ENCODE data around the gene DELE1.
A peak's percentile ranks its signal among the peaks of the same experiment; 100 is the strongest.

DELE1 gene, protein sequence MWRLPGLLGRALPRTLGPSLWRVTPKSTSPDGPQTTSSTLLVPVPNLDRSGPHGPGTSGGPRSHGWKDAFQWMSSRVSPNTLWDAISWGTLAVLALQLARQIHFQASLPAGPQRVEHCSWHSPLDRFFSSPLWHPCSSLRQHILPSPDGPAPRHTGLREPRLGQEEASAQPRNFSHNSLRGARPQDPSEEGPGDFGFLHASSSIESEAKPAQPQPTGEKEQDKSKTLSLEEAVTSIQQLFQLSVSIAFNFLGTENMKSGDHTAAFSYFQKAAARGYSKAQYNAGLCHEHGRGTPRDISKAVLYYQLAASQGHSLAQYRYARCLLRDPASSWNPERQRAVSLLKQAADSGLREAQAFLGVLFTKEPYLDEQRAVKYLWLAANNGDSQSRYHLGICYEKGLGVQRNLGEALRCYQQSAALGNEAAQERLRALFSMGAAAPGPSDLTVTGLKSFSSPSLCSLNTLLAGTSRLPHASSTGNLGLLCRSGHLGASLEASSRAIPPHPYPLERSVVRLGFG

GRCh38 chr5:141923448-141924313 lies at the start of gene DELE1:
Gene DELE1 (plus strand): TSS chr5:141923871. CDS start chr5:141923942, 71 bp downstream.
- peak; percentile 82 to 93 for DNase-seq (ENCODE audit: low read depth in 2 of 2)

DNA sequence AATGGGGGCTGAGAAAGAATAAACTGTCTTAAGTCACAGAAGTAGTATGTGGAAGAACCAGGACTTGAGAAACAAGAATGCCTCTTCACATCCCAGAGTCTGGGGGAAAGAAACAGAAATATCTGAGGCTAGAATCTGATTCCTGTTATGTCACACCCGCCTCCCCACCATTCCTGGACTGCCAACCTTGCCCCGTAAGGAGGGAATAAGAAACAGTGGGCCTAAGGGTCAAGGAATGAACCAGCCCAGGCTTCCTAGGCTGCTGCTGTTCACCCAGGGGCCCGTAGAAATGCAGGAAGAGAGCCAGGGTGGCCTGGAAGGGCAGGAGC lies 49.8 kb upstream of the DELE1 start:
- no peak for DNase-seq (ENCODE audit: low read depth in 2 of 2)

- DNase-seq (ENCODE audit: low read depth in 2 of 2) = no peak
Measured at GRCh38 chr5:141874262-141874964, 49.3 kb upstream of the DELE1 start.

DNA sequence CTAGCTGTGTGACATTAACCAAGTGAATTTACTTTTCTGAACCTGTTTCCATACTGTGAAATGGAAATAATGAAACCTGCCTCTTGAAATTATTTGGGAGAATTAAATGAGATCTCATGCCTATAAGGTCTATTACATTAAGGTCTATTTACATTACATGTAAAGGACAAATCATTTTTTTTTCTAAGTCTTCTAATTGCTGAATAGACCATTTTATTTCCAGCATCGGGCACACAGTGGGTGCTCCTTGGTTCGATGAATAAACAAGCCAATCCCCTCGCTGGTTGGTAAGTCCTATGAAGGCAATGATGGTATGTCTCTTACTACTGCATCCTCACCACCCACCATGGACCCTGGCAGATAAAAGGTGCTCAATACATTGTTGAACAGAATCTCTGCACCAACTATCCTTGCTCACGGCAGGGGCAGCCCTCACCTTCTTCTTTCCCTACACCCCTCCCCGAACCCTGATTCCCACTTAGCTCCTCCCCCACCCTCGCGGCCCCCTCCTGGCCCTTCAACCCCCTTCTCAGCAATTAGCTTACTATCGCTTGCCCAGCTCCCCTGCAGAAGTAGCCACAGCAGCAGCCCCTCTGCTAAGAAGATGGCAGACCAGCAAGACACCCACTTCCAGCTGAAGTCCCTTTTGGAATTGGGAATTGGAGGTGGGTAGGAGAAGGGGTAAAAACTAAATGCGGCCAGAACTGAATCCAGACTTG lies 48.5 kb upstream of the DELE1 start:
- DNase-seq (ENCODE audit: low read depth in 2 of 2) = no peak

DNA sequence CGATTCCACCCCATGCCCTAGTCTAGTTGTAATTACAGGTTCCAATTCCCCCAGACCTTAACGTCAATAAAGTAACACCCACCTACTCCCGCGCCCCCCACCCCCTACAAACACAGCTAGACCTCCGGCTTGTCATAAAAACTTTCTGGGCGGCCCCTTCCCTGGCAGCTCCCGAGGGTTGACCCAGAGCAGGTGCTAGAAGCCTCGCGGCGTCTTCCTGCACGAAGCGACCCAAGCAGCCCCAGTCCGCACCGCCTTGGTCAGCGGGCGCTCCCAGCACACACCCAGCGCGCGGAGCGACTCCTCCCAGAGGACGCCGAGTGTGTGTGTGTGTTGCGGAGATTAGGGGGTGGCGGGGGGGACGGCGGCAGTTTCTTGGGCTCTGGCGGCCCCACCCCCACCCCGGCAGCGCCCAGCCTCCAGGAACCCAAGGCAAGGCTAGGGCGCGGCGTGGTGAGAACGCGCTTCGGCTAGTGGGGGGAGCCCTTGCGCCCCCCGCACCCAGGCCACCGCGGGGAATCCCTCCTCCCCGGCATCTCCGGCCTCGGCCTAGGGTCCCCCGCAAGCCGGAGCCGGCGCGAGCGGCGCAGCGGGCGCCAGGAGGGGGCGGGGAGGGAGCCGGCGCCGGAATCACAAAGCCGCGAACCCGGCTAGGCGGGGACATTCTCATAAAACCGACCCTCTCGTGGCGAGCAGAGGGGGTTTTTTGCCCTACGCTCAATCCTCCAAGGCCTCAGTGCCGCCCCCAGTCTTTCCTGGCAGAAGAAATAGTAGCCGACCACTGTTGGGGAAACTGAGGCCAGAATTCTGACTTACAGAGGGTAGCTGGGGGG lies 47.7 kb upstream of the DELE1 start:
- no peak for DNase-seq (ENCODE audit: low read depth in 2 of 2)

GRCh38 chr5:141876628-141877355 lies 46.9 kb upstream of the DELE1 start:
- DNase-seq (ENCODE audit: low read depth in 2 of 2) = no peak

DNA sequence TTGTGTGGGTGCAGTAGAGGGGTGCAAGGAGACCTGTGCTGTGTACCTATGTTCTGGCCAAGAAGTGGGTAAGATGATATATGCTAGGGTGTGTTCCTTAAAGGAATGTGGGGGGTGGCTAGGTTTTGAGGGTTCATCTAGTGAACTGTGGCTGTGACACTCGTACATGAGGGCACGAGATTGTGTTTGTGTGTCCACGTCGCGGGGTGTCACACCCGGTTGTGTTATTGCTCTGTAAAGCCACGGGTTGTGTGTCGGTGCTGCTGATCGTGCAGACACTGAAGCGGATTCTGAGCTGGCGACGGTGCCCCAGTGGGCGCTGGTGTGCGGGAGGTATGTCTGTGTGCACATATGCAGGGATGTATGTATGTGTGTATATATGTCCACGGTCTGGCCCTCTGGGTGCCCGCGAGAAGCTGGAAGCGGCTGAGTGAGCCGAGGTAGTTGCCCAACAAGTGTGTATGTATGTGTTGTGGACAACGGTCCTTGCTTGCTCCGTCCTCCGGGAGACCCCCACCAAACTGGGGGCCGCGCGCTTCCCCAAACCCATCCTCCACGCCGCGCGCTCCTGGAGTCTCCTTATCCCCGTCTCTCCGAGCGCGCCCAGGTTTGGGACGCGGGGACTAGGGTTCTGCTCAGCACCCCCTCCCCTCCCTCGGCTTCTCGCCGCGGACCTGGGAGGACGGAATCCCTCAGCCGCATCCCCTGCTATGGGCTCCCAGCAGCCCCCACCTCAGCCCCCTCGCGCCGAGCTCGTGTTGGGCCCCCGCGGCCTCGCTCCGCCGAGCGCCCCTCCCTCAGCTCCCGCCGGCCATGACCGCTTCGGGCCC lies 46.1 kb upstream of the DELE1 start:
- peak in 1 of 2 donors; percentile 31 for DNase-seq (ENCODE audit: low read depth in 2 of 2)

DNA sequence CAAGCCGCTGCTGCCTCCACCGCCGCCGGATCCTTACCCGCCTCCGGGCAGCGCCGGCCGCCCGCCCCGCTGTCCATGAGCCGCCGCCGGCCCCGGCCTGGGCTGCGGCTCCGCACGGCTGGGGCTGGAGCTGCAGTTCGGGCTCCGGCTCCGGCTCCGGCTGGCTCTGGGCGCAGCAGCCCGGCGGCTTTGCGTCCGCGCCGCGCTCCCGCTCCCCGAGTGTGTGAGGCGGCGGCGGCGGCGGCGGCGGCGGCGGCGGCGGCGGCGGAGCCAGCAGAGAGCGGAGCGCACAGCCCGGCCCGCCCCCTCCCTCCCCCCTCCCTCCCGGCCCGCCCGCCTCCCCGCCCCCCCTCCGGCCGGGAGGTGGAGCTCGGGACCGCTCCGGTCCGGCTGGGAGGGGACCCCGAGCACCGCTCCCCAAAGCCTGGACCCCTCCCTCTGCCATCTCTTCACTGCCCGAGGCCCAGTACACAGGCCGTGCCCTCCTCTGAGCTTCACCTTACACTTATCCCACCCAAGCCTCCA lies 45.4 kb upstream of the DELE1 start, which contains the start of gene PCDH1:
Gene PCDH1 (minus strand): TSS at position 225 of the 525 bp plus-strand sequence. CDS start 148 bp downstream, at position 77.
- DNase-seq (ENCODE audit: low read depth in 2 of 2) = peak in 1 of 2 donors; percentile 18

GRCh38 chr5:141878711-141879425 lies 44.8 kb upstream of the DELE1 start:
- peak; percentile 68 to 91 for DNase-seq (ENCODE audit: low read depth in 2 of 2)

DNA sequence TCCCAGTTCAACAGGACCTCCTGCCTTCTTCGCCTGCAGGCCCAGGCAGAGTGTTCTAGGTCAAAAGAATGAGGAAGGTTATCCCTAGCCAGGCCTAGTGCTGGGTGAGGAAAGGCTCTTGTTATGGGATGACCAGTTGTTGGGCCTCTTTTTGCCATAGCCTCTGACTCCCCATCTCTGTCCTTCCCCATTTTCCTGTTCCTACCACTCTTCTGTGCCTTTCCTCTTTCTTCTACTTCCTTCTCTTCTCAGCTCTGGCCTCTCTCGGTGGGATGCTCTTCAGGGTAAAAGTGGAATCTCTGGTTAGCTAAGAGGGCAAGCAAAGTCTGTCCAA lies 44.3 kb upstream of the DELE1 start:
- no peak for DNase-seq (ENCODE audit: low read depth in 2 of 2)

GRCh38 chr5:141879941-141880738 lies 43.5 kb upstream of the DELE1 start:
- no peak for DNase-seq (ENCODE audit: low read depth in 2 of 2)

- DNase-seq (ENCODE audit: low read depth in 2 of 2) = no peak
Measured at GRCh38 chr5:141880961-141881801, 42.5 kb upstream of the DELE1 start.

DNA sequence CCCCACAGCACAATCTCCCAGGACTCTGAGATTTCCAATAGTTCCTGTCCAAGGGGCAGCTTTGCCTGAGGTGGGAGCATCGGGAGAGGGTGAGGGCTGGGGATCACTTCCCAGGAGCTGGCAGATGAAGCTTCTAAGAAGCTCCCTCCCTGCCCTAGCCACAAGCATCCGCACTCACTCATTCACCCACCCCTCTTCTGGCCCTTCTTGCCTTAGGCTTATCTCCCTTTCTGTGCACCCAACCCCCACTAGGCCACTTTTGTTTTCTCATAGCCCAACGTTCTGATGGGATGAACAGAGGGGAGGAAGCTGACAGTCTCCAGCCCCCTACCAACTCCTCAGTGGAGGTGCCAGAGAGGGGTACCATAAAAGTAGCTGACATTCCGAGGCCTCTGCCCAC lies 41.8 kb upstream of the DELE1 start:
- no peak for DNase-seq (ENCODE audit: low read depth in 2 of 2)

DNA sequence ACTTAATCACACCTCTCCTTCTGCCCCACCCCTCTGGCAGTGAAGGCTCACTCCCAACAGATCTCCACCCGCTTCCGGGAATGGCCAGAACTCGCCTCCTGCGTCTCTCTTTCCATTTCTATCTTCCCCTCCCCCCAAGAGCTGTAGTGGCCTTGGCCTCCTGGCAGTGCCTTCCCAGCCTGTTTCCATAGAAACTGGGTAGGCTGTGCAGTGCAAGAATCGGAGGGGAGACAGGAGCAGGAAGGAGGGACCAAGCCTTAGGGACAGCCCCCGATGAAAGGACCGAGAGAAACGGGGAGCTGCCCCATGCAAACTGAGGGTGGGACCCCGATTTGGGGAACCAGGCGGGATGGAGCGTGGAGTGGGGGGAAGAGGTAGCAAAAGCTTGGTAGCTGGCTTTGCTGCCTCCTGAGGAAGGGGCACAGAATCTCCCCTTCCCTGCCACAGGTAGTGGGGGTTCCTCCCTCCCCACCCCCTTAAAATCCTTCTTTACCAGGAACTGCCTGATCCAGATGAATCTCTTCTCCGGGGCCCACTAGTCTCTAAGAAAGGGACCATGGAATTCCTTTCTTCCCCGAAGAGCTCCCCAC lies 41.0 kb upstream of the DELE1 start:
- no peak for DNase-seq (ENCODE audit: low read depth in 2 of 2)

DNA sequence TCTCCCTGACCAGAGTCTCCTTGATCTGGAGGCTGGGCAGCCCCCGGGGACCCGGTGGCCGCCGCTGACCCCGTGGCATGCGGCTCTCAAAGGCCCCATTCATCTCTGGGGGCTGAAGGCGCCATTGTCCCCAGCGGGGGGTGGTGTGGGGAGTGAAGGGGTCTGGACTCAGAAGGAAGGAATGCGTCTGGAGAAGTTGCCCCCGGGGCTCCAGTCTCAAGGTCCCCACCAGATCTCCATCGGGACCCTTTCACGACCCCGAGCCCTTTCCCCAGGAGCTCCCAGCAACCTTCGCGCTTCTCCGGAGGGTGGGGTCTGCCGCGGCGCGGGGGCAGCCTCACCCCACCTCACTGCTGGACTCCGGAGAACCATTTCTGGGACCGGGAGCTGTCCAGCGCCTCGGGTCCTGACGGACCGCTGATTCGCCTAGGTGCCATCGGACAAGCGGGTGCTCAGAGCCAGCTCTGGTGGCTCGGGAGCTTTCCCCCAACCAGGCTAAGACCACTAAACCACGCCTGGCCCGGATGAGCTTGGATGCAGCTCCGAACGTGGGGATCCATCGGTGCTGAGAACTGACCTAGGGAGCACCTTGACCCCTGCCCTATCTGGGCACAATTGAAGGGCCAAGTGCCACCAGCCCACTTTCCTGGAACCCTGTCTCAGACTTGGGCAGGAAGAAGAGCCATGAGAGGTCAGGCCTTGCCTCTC lies 40.3 kb upstream of the DELE1 start:
- no peak for DNase-seq (ENCODE audit: low read depth in 2 of 2)
